ENCODE results near the gene ZDHHC5. TPM values are rescaled to one million over a fixed set of nuclear protein-coding genes. Genes with fewer than 3 reads are reported as not detected.
A peak's percentile ranks its signal among the peaks of the same experiment; 100 is the strongest.

The ZDHHC5 gene, protein sequence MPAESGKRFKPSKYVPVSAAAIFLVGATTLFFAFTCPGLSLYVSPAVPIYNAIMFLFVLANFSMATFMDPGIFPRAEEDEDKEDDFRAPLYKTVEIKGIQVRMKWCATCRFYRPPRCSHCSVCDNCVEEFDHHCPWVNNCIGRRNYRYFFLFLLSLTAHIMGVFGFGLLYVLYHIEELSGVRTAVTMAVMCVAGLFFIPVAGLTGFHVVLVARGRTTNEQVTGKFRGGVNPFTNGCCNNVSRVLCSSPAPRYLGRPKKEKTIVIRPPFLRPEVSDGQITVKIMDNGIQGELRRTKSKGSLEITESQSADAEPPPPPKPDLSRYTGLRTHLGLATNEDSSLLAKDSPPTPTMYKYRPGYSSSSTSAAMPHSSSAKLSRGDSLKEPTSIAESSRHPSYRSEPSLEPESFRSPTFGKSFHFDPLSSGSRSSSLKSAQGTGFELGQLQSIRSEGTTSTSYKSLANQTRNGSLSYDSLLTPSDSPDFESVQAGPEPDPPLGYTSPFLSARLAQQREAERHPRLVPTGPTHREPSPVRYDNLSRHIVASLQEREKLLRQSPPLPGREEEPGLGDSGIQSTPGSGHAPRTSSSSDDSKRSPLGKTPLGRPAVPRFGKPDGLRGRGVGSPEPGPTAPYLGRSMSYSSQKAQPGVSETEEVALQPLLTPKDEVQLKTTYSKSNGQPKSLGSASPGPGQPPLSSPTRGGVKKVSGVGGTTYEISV
- total RNA-seq: 25.1 and 35.7 TPM in 2 replicates

- DNase-seq (ENCODE audit: low read depth in 2 of 2): peak; percentile 100
These were observed at the start of gene ZDHHC5 for GRCh38 chr11:57667736-57668433. ZDHHC5 (plus strand) TSS chr11:57668114; CDS start chr11:57673091, 4,977 bp downstream.

DNA sequence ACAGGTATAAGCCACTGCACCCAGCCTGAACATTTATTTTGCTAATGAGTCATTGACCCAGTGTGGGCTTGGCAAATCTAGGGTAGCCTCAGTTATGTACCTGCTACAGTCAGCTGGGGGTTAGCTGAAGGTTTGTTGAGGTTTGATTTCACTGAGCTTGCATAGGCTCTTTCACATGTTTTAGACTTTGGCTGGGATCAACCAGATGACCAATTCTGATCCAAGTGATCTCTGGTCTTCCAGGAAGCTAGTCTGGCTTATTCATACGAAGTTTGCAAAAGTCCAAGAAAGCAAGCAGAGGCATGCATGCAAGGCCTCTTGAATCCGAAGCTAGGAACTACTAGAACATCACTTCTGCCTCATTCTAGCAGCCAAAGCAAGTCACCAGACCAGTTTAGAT is 49.5 kb upstream of the ZDHHC5 start:
- DNase-seq (ENCODE audit: low read depth in 2 of 2): no peak

GRCh38 chr11:57619331-57619730 is 48.6 kb upstream of the ZDHHC5 start:
- DNase-seq (ENCODE audit: low read depth in 2 of 2): no peak

- DNase-seq (ENCODE audit: low read depth in 2 of 2): no peak
These were observed 47.4 kb upstream of the ZDHHC5 start for GRCh38 chr11:57620467-57620866.

GRCh38 chr11:57622263-57622662 is 45.7 kb upstream of the ZDHHC5 start:
- no peak for DNase-seq (ENCODE audit: low read depth in 2 of 2)

GRCh38 chr11:57624864-57625263 is 43.0 kb upstream of the ZDHHC5 start:
- no peak for DNase-seq (ENCODE audit: low read depth in 2 of 2)

GRCh38 chr11:57626895-57627294 is 41.0 kb upstream of the ZDHHC5 start:
- no peak for DNase-seq (ENCODE audit: low read depth in 2 of 2)

GRCh38 chr11:57630171-57630570 is 37.7 kb upstream of the ZDHHC5 start:
- no peak for DNase-seq (ENCODE audit: low read depth in 2 of 2)

GRCh38 chr11:57632116-57632515 is 35.8 kb upstream of the ZDHHC5 start:
- DNase-seq (ENCODE audit: low read depth in 2 of 2): no peak

- no peak for DNase-seq (ENCODE audit: low read depth in 2 of 2)
These were observed 34.4 kb upstream of the ZDHHC5 start for GRCh38 chr11:57633394-57634070.

- DNase-seq (ENCODE audit: low read depth in 2 of 2): no peak
These were observed 33.6 kb upstream of the ZDHHC5 start for GRCh38 chr11:57634311-57634710.

DNA sequence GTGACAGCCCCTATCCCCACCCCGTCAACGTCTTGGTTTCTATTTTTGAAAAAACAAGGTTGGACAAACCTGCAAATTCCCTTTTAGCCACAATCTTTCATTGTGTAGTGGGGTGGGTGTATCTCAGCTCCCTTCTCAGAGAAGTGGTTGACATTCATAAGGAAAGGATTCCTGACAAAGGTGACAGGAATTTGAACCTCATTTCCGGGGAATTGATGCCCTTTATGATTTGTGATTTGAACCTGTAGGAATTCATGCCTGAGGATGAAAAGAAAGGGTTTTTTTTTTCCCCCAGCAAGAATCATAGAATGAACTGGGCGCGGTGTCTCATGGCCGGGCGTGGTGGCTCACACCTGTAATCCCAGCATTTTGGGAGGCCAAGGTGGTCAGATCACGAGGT is 32.7 kb upstream of the ZDHHC5 start:
- DNase-seq (ENCODE audit: low read depth in 2 of 2): no peak

DNA sequence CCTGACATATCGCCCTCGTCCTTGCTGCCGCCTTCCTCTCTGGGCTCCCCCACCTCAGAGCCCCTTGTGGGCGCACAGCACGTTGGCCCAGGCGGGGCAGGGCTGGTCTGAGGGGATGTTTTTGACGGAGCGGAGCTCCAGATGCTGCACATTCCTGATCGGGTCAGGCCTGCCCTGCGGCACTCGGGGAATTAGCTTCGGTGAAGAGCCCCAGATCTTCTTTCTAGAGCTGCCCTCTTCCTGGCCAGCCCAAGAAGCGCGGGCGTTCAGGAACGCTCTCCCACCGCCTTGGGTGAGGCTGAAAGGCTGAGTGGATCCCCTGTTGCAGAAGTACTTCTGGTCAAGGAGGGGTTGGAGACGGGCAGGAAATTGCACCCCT is 30.3 kb upstream of the ZDHHC5 start:
- no peak for DNase-seq (ENCODE audit: low read depth in 2 of 2)

DNA sequence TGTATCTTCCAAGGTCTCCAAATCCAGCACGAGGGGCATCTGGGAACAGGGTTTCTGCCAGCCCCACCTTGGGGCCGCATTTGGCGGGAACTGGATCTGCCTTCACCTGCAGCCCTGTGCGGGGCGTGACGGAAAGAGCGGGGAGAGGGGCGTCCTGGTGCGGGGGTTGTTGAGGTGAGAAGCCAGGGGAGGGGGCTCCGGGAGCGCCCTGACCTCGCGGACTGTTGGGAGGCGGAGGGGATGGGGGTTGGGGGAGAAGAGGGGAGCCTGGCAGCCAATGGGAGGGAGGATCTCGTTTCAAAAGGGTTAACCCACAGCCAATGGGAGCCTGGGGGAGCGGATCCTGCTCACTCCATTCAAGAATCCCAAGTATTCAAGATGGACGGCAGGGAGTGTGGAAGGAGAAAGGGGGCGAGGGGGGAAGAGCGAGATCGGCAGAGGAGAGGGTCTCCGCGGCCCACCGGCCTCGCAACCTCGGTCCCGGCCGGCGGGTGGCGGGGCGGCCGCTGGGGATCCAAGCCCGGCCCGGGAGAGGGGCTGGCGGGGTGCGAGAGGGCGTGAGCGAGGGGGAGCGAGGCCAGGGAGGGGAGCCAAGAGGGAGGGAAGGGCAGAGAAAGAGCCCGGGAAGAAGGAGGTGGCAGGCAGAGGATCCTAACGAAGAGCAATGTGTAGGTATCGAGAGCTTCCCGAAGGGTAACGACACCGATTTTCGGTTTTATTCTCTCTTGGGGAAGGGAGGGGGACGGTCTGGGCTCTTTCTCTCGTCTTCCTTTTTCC is 29.7 kb upstream of the ZDHHC5 start:
- DNase-seq (ENCODE audit: low read depth in 2 of 2): peak; percentile 77 to 80

- peak; percentile 29 to 32 for DNase-seq (ENCODE audit: low read depth in 2 of 2)
These were observed 29.0 kb upstream of the ZDHHC5 start for GRCh38 chr11:57638811-57639320.

GRCh38 chr11:57639321-57640067 is 28.4 kb upstream of the ZDHHC5 start:
- no peak for DNase-seq (ENCODE audit: low read depth in 2 of 2)

DNA sequence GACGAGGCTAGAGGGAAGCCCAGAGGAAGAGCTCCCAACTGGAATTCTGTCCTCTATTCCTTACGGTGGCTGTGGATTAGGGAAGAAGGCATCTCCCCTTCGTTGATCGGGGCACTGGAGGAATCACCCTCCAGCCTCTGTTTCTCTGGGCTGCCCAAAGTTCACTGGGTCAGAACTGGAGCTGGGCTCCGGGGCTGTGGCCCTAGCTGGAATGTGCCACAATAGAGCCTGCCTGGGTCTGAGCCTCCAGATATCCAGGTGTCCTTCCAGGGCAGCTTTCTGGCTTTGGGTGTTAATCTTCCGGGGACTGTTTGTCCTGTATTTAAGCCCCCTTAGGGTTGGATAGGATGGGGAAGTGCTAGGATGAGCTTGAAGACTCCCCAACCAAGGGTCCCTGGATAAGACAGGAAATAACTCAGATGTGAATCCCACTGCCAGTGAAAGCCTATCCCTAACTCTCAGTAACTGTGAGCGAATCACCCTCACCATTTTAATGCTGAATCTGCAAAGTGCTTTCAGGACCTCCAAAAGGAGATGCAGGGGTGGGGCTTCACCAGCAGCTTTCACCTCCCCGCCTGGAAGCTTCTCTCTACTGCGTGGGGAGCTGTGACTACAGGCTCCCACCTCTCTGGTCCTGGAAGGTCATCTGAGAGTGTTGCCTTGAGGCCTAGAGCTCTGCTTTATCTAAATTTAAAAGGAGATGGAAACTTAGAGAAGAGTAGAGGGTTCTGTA is 27.7 kb upstream of the ZDHHC5 start:
- DNase-seq (ENCODE audit: low read depth in 2 of 2): no peak

DNA sequence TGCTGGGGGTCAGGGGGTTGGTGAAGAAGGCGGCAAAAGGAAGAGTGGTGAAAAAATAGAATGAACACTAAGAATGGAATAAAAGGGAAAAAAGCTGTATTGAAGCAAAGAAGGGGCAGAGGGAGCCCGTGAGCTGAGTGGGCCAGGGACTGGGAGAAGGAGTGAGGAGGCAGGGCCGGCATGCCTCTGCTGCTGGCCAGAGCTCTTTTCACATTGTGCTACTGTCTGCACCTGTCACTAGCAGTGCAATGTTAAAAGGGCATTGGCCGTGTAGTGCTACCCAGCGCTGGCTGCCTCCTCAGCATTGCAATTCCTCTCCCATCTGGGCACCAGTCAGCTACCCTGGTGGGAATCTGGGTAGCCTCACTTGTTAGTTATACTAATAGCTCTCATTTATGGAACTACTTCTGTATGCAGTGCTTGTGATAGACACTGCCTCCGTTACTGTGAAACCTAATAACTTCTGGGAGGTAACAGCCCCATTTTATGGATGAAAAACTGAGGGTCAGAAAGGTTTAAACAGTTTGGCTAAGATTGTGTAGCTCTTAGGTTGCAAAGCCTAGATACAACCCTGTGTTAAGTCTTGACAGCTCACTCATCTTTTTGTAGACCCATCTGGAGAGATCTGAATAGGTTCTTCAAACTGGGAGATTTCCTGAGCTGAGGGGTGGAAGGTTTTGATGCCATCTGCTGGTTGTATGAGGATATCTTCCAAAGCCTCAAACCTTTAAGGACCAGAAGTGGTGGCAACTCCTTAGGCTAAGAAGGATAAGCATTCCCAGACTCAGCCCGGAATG is 26.7 kb upstream of the ZDHHC5 start:
- peak; percentile 38 to 70 for DNase-seq (ENCODE audit: low read depth in 2 of 2)

Measured in lung microvascular endothelial cell (primary cell).